IMR-90 (cell line): ENCODE measurements around the gene APMAP. TPM values are rescaled to one million over a fixed set of nuclear protein-coding genes. Genes with fewer than 3 reads are reported as not detected.

Source experiments
- ATAC-seq: fragments of 200-7000 bp; cut with Tn5 transposase; 2 replicates; pipeline ENCODE4 v1.9.1; 2020; ENCODE audit warnings: low read depth, mild to moderate bottlenecking, moderate library complexity
- BruUV-seq: library from RNA; stranded (reverse); fragments of 400-500 nt; replicated peaks from 2 replicates; lab custom pipeline; 2021; lab: Mats Ljungman, UMichigan
- CTCF ChIA-PET: fragments of 300-600 bp; formaldehyde crosslinking; extraction: SDS; loops from one replicate; lab custom pipeline; 2021; ENCODE audit warnings: antibody characterized with exemption; lab: Yijun Ruan, JAX
- POLR2A ChIA-PET: fragments of 300-600 bp; sonication (Branson Sonifier 250); formaldehyde crosslinking; loops from one replicate; lab custom pipeline; 2022; ENCODE audit warnings: antibody characterized with exemption; ENCODE audit not compliant: unreplicated experiment; lab: Charles Lee
- DNase-seq: peaks from one replicate; pipeline ENCODE4 v3.0.0; 2013
- H2AFZ ChIP-seq: replicated peaks from 2 replicates; pipeline ENCODE3; 2013; ENCODE audit warnings: low read length, mild to moderate bottlenecking; ENCODE audit not compliant: poor library complexity
- H2AK5ac ChIP-seq: 2 replicates; pipeline ENCODE4 v1.6.1; 2013; ENCODE audit warnings: low read depth, low read length, inconsistent platforms
- H2AK9ac ChIP-seq: replicated peaks from 2 replicates; pipeline ENCODE3; 2013; ENCODE audit warnings: mild to moderate bottlenecking, low read depth, low read length, moderate library complexity; ENCODE audit not compliant: poor library complexity
- H2BK120ac ChIP-seq: 2 replicates; pipeline ENCODE4 v1.6.1; 2013; ENCODE audit warnings: low read depth, low read length, inconsistent platforms
- H2BK15ac ChIP-seq: 3 replicates; pipeline ENCODE4 v1.6.1; 2013; ENCODE audit warnings: low read depth, low read length, inconsistent platforms
- H2BK20ac ChIP-seq: 2 replicates; pipeline ENCODE4 v1.6.1; 2013; ENCODE audit warnings: low read depth, mild to moderate bottlenecking, inconsistent platforms, low read length, moderate library complexity
- H2BK5ac ChIP-seq: 2 replicates; pipeline ENCODE4 v1.6.1; 2013; ENCODE audit warnings: mild to moderate bottlenecking, low read depth, low read length, inconsistent platforms; ENCODE audit not compliant: poor library complexity, severe bottlenecking
- H3K14ac ChIP-seq: replicated peaks from 2 replicates; pipeline ENCODE4 v1.6.1; 2013; ENCODE audit warnings: low read depth, low read length, inconsistent platforms
- H3K18ac ChIP-seq: 2 replicates; pipeline ENCODE4 v1.6.1; 2013; ENCODE audit warnings: low read depth, low read length, control low read depth
- H3K23ac ChIP-seq: 2 replicates; pipeline ENCODE4 v1.6.1; 2013; ENCODE audit warnings: low read depth, low read length, inconsistent platforms
- H3K27ac ChIP-seq: 2 replicates; pipeline ENCODE4 v1.5.1; 2013; ENCODE audit warnings: mild to moderate bottlenecking, control low read depth, low read length; ENCODE audit not compliant: insufficient read depth
- H3K27me3 ChIP-seq: 2 replicates; pipeline ENCODE4 v1.6.1; 2013; ENCODE audit warnings: low read length; ENCODE audit not compliant: control insufficient read depth, insufficient read depth
- H3K36me3 ChIP-seq: 2 replicates; pipeline ENCODE4 v1.6.1; 2013; ENCODE audit warnings: low read length, mixed read lengths; ENCODE audit not compliant: control insufficient read depth, insufficient read depth
- H3K4ac ChIP-seq: 2 replicates; pipeline ENCODE4 v1.6.1; 2013; ENCODE audit warnings: low read depth, low read length, inconsistent platforms
- H3K4me1 ChIP-seq: 2 replicates; pipeline ENCODE4 v1.6.1; 2013; ENCODE audit warnings: low read length, mixed read lengths; ENCODE audit not compliant: control insufficient read depth, insufficient read depth
- H3K4me2 ChIP-seq: 2 replicates; pipeline ENCODE4 v1.6.1; 2013; ENCODE audit warnings: low read depth, mild to moderate bottlenecking, control low read depth, low read length, moderate library complexity
- H3K4me3 ChIP-seq: 2 replicates; pipeline ENCODE4 v1.5.1; 2013; ENCODE audit warnings: low read depth, mild to moderate bottlenecking, control low read depth, low read length, moderate library complexity; ENCODE audit not compliant: insufficient read depth
- H3K56ac ChIP-seq: 2 replicates; pipeline ENCODE4 v1.6.1; 2013; ENCODE audit warnings: low read length, inconsistent platforms; ENCODE audit not compliant: insufficient read depth; ENCODE audit errors: extremely low read depth
- H3K79me1 ChIP-seq, 2 experiments: 2 replicates each; pipeline ENCODE4 v1.6.1; 2013; ENCODE audit warnings: low read length in 2 of 2, inconsistent platforms in 1 of 2, low read depth in 1 of 2
- H3K9ac ChIP-seq: 2 replicates; pipeline ENCODE4 v1.6.1; 2013; ENCODE audit warnings: low read depth, low read length, control low read depth
- H3K9me1 ChIP-seq: 2 replicates; pipeline ENCODE4 v1.6.1; 2013; ENCODE audit warnings: low read length, inconsistent platforms; ENCODE audit not compliant: insufficient read depth
- H3K9me3 ChIP-seq: 2 replicates; pipeline ENCODE4 v1.6.1; 2013; ENCODE audit warnings: low read length; ENCODE audit not compliant: control insufficient read depth, insufficient read depth
- H4K20me1 ChIP-seq: 2 replicates; pipeline ENCODE4 v1.6.1; 2013; ENCODE audit warnings: low read length, inconsistent platforms; ENCODE audit not compliant: insufficient read depth
- H4K5ac ChIP-seq: 2 replicates; pipeline ENCODE4 v1.6.1; 2013; ENCODE audit warnings: mild to moderate bottlenecking, low read depth, low read length, control low read depth
- H4K8ac ChIP-seq, 2 experiments: 2 replicates each; pipeline ENCODE4 v1.6.1; 2013; ENCODE audit warnings: low read depth in 2 of 2, low read length in 2 of 2, control low read depth in 1 of 2, inconsistent platforms in 1 of 2
- H4K91ac ChIP-seq: 2 replicates; pipeline ENCODE4 v1.6.1; 2013; ENCODE audit warnings: low read depth, low read length, inconsistent platforms; ENCODE audit not compliant: insufficient read depth
- CHD1 ChIP-seq: IDR thresholded peaks from 2 replicates; pipeline ENCODE4 v1.6.1; 2012; ENCODE audit warnings: low read depth, low read length, improper control_type of control experiment
- MAFK ChIP-seq: IDR thresholded peaks from 2 replicates; pipeline ENCODE4 v1.6.1; 2012; ENCODE audit warnings: low read depth, low read length, improper control_type of control experiment
- POLR2A ChIP-seq: IDR thresholded peaks from 2 replicates; pipeline ENCODE4 v1.6.1; 2012; ENCODE audit warnings: mild to moderate bottlenecking, low read depth, low read length
- RAD21 ChIP-seq: IDR thresholded peaks from 2 replicates; pipeline ENCODE4 v1.6.1; 2012; ENCODE audit warnings: low read length, improper control_type of control experiment
- WGBS, 2 experiments: methylation state at CpG; one replicate each; pipeline versions ENCODE4 v1.1.5 to v1.1.7; 2013; ENCODE audit warnings: missing lambda C conversion rate in 2 of 2; ENCODE audit not compliant: insufficient read length in 1 of 2; ENCODE audit errors: extremely low coverage in 2 of 2; 5-methylcytosine and 5-hydroxymethylcytosine counted together
- dilution Hi-C: fragments of 300-500 bp; cut with HindIII; formaldehyde crosslinking; loops from one replicate; pipeline ENCODE4 v1.14.3; 2018; ENCODE audit warnings: low sequenced_read_pairs; ENCODE audit not compliant: unreplicated experiment
- in situ Hi-C: fragments of 300-500 bp; cut with MboI; formaldehyde crosslinking; loops from 3 replicates; pipeline ENCODE4 v1.14.3; 2019; ENCODE audit warnings: low sequenced_read_pairs, inconsistent platforms, mixed read lengths
- intact Hi-C: fragments of 100-400 bp; cut with micrococcal nuclease; formaldehyde crosslinking; loops from 2 replicates; pipeline ENCODE4 v1.10.0; 2022
- polyA plus RNA-seq, 3 experiments: library from polyadenylated mRNA; depleted of rRNA; stranded (reverse); fragments of >200 nt; gene quantifications; 2 replicates each; pipeline ENCODE4 v1.2.3, GENCODE V29; 2012; ENCODE audit warnings: low replicate concordance in 1 of 3
- total RNA-seq: library from RNA; depleted of rRNA; stranded (reverse); fragments of >200 nt; gene quantifications from 2 replicates; pipeline ENCODE4 v1.2.3, GENCODE V29; 2012

Gene APMAP
- total and polyA plus RNA-seq, 2 of the 4 experiments (the other 2 are of a cell fraction): 67.2 to 88.8 TPM

- Histone ChIP-seq H3K36me3 (no peaks in the 10 kb centered on the region; the same call in 1 of the 2 replicates), H3K27me3 (peaks cover 3% of the 10 kb centered on the region; the same call in 1 of the 2 replicates), H3K79me1 (no peaks in the 10 kb centered on the region), H3K4me3 (no peak overlapping the region), H3K14ac (no peak overlapping the region), H2BK120ac (no peak overlapping the region), H2AK5ac (no peak overlapping the region), H3K4me1 (peaks cover 2% of the 10 kb centered on the region; the same call in 1 of the 2 replicates), H3K18ac (no peak overlapping the region), H3K9ac (no peak overlapping the region), H3K27ac (no peak overlapping the region), H2BK5ac (no peak overlapping the region), H2BK15ac (no peak overlapping the region), H4K8ac (no peak overlapping the region), H3K23ac (no peak overlapping the region), H2BK20ac (no peak overlapping the region), H3K56ac (no peak overlapping the region), H2AK9ac (no peak overlapping the region), H4K5ac (no peak overlapping the region), H3K4me2 (no peak overlapping the region), H3K9me1 (0 out of 2 replicates have a peak, but pooled peaks cover 3% of the 10 kb centered on the region), H4K91ac (no peak overlapping the region), H3K9me3 (no peaks in the 10 kb centered on the region), H4K20me1 (no peaks in the 10 kb centered on the region), H2AFZ (no peak overlapping the region), H3K4ac (no peak overlapping the region)
- ATAC-seq: no peak
- no peak for DNase-seq
- CTCF ChIA-PET: no interaction called here
- dilution Hi-C loops (no loop called here), intact Hi-C loops (no loop called here), in situ Hi-C loops (no loop called here)
- BruUV-seq: no TSS peak
- POLR2A ChIA-PET: no interaction called here
- TF ChIP-seq MAFK (no peak), RAD21 (no peak), POLR2A (no peak), CHD1 (no peak)
- 83% methylated on average over 5 of the region's 11 CpGs; no CpG with 5 or more reads in 1 of the 2 experiments for WGBS, 2 experiments
Observed at GRCh38 chr20:25014816-25015215, 22.3 kb upstream of the APMAP start.
